Measurements from ENCODE around the gene CFHR1. TPM values are rescaled to one million over a fixed set of nuclear protein-coding genes. Genes with fewer than 3 reads are reported as not detected.
"Not testable (repeated sequence)": the region's sequence is repeated elsewhere in the genome, so short reads cannot be mapped to it uniquely, and the experiment has no call there.

CFHR1 gene
- polyA plus RNA-seq (2012; rRNA removed) = 0.23 and 0.31 TPM in 2 replicates
- 0.39 and 0.64 TPM in 2 replicates for polyA plus RNA-seq (2012; cell fraction: cytosol; rRNA removed)
- 0.05 TPM in 1 of 2 replicates, not detected in the other for polyA plus RNA-seq (2012; cell fraction: nucleus; rRNA removed)

DNA sequence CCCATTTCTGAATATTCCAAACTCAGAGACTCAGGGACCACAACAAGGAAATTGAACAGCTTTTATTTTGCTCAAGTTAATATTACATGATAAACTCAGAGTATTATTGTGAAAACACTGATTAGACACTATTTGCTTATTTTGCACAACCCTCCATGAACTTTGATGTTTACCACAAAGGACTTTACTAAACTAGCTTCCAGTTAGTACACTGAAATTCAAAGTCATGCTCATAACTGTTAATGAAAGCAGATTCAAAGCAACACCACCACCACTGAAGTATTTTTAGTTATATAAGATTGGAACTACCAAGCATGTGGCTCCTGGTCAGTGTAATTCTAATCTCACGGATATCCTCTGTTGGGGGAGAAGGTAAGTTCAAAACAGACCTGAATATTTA lies at the start of gene CFHR1:
Gene CFHR1 (plus strand): TSS at position 201 of the 400 bp plus-strand sequence. CDS start 114 bp downstream, at position 315.
- H3F3A ChIP-seq (replicated peaks; ENCODE audit: insufficient read depth); H3K4me2 ChIP-seq; H2AFZ ChIP-seq (ENCODE audit: low read depth); DNase-seq; H4K20me1 ChIP-seq (ENCODE audit: insufficient read depth); CTCF ChIA-PET; H3K9me3 ChIP-seq; H3K79me2 ChIP-seq (ENCODE audit: insufficient read depth); POLR2A ChIA-PET; H3K36me3 ChIP-seq (replicated peaks in 1 of 2; ENCODE audit: control insufficient read depth in 1 of 2, insufficient read depth in 2 of 2, low read length in 1 of 2); H3K27me3 ChIP-seq (ENCODE audit: insufficient read depth); H3K27ac ChIP-seq (ENCODE audit: low read depth in 2 of 2, low read length in 1 of 2); H3K4me3 ChIP-seq (ENCODE audit: low read depth in 2 of 2, low read length in 1 of 2); H3K4me1 ChIP-seq (ENCODE audit: control insufficient read depth in 1 of 2, insufficient read depth in 2 of 2, low read depth in 1 of 2, low read length in 1 of 2); H3K9ac ChIP-seq; H3K9me2 ChIP-seq: not testable (repeated sequence)
- no CpG with 5 or more reads among the region's 1 CpG for WGBS (ENCODE audit: low lambda C conversion rate)

- H3K36me3 ChIP-seq (replicated peaks in 1 of 2; ENCODE audit: control insufficient read depth in 1 of 2, insufficient read depth in 2 of 2, low read length in 1 of 2); H3F3A ChIP-seq (replicated peaks; ENCODE audit: insufficient read depth); H3K9me3 ChIP-seq; H2AFZ ChIP-seq (ENCODE audit: low read depth); H3K9ac ChIP-seq; H3K27ac ChIP-seq (ENCODE audit: low read depth in 2 of 2, low read length in 1 of 2); POLR2A ChIA-PET; H3K79me2 ChIP-seq (ENCODE audit: insufficient read depth); H4K20me1 ChIP-seq (ENCODE audit: insufficient read depth); CTCF ChIA-PET; H3K4me1 ChIP-seq (ENCODE audit: control insufficient read depth in 1 of 2, insufficient read depth in 2 of 2, low read depth in 1 of 2, low read length in 1 of 2); H3K4me2 ChIP-seq; H3K9me2 ChIP-seq; H3K4me3 ChIP-seq (ENCODE audit: low read depth in 2 of 2, low read length in 1 of 2); DNase-seq; H3K27me3 ChIP-seq (ENCODE audit: insufficient read depth): not testable (repeated sequence)
- WGBS (ENCODE audit: low lambda C conversion rate) = 63% methylated on average over 4 of the region's 4 CpGs
These were observed 49.7 kb upstream of the CFHR1 start for GRCh38 chr1:196769823-196770222.

- Histone ChIP-seq H3K4me1 (ENCODE audit: control insufficient read depth in 1 of 2, insufficient read depth in 2 of 2, low read depth in 1 of 2, low read length in 1 of 2) (no peaks in the 10 kb centered on the region), H3K4me3 (ENCODE audit: low read depth in 2 of 2, low read length in 1 of 2) (no peak overlapping the region), H4K20me1 (ENCODE audit: insufficient read depth) (no peaks in the 10 kb centered on the region), H2AFZ (ENCODE audit: low read depth) (no peak overlapping the region), H3K36me3 (replicated peaks in 1 of 2; ENCODE audit: control insufficient read depth in 1 of 2, insufficient read depth in 2 of 2, low read length in 1 of 2) (no peaks in the 10 kb centered on the region), H3K4me2 (no peak overlapping the region), H3K9me2 (no peaks in the 10 kb centered on the region), H3K27me3 (ENCODE audit: insufficient read depth) (no peaks in the 10 kb centered on the region), H3K9ac (no peak overlapping the region), H3F3A (replicated peaks; ENCODE audit: insufficient read depth) (no peaks in the 10 kb centered on the region), H3K79me2 (ENCODE audit: insufficient read depth) (no peaks in the 10 kb centered on the region), H3K27ac (ENCODE audit: low read depth in 2 of 2, low read length in 1 of 2) (no peak overlapping the region), H3K9me3 (no peaks in the 10 kb centered on the region)
- ChIA-PET CTCF (no interaction called here), POLR2A (no interaction called here)
- TF ChIP-seq FOXJ3 (CRISPR knock-in tag; IDR thresholded peaks at IDR 0.05) (no peak), RAD21 (IDR thresholded peaks at IDR 0.05; ENCODE audit: low read length) (no peak)
- DNase-seq = no peak
- whole genome bisulfite sequencing (ENCODE audit: low lambda C conversion rate) = 82% methylated on average over 1 of the region's 1 CpG
These were observed 45.8 kb upstream of the CFHR1 start for GRCh38 chr1:196773713-196774112.

DNA sequence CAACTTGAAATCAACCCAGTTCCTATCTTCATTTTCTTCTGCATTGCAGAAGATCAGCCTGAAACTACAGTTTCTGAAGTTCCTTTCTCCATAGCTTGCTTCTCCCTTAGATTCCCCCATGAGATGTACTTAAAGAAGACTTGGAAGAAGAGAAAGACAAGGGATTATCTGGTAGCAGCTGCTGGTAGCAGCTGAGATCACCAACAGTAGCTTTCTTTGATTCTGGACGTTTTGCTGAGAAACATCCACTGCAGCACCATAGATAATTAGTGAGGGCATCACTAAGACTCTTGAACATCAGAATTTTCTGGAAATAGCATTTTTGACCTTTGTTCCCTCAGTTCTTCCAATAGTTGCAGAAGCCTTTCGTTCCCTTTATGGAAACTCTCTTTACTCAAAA lies 45.4 kb upstream of the CFHR1 start:
- Histone ChIP-seq H3K9me2 (no peaks in the 10 kb centered on the region), H3K36me3 (replicated peaks in 1 of 2; ENCODE audit: control insufficient read depth in 1 of 2, insufficient read depth in 2 of 2, low read length in 1 of 2) (no peaks in the 10 kb centered on the region), H3K4me3 (ENCODE audit: low read depth in 2 of 2, low read length in 1 of 2) (no peak overlapping the region), H3K9ac (no peak overlapping the region), H3K79me2 (ENCODE audit: insufficient read depth) (no peaks in the 10 kb centered on the region), H2AFZ (ENCODE audit: low read depth) (no peak overlapping the region), H3K4me1 (ENCODE audit: control insufficient read depth in 1 of 2, insufficient read depth in 2 of 2, low read depth in 1 of 2, low read length in 1 of 2) (no peaks in the 10 kb centered on the region), H3K4me2 (no peak overlapping the region), H3K27me3 (ENCODE audit: insufficient read depth) (no peaks in the 10 kb centered on the region), H3F3A (replicated peaks; ENCODE audit: insufficient read depth) (no peaks in the 10 kb centered on the region), H4K20me1 (ENCODE audit: insufficient read depth) (no peaks in the 10 kb centered on the region), H3K27ac (ENCODE audit: low read depth in 2 of 2, low read length in 1 of 2) (no peak overlapping the region), H3K9me3 (no peaks in the 10 kb centered on the region)
- DNase-seq = no peak
- no peak for TF ChIP-seq RAD21 (IDR thresholded peaks at IDR 0.05; ENCODE audit: low read length)
- TF ChIP-seq YY1 (IDR thresholded peaks at IDR 0.05; ENCODE audit: low read depth) = no peak
- no peak for TF ChIP-seq TAF1 (IDR thresholded peaks at IDR 0.05; ENCODE audit: borderline replicate concordance, low read depth, low read length)
- no peak for TF ChIP-seq FOXM1 (IDR thresholded peaks at IDR 0.05; ENCODE audit: low read depth)
- TF ChIP-seq JUND (IDR thresholded peaks at IDR 0.05) = no peak
- TF ChIP-seq CHD2 (IDR thresholded peaks at IDR 0.05; ENCODE audit: low read length, partially characterized antibody) = no peak
- TF ChIP-seq ELF1 (IDR thresholded peaks at IDR 0.05) = no peak
- TF ChIP-seq IRF3 (IDR thresholded peaks at IDR 0.05; ENCODE audit: low read depth, low read length) = no peak
- WGBS (ENCODE audit: low lambda C conversion rate) = 24% methylated on average over 2 of the region's 2 CpGs
- POLR2A ChIA-PET = no interaction called here
- CTCF ChIA-PET = no interaction called here
